K562 (cell line): Measurements from ENCODE around the gene PIK3R1. TPM values are rescaled to one million over a fixed set of nuclear protein-coding genes. Genes with fewer than 3 reads are reported as not detected.

Source experiments
- ARID1B ChIP-seq: fragments of 450-650 bp; IDR thresholded peaks from 2 replicates; pipeline ENCODE4 v1.6.1; 2016; ENCODE audit warnings: antibody characterized with exemption, mild to moderate bottlenecking, inconsistent platforms
- CHD1 ChIP-seq: fragments of 200-600 bp; sonication (generic); IDR thresholded peaks from one replicate; pipeline ENCODE4 v1.6.1; 2012; ENCODE audit warnings: mild to moderate bottlenecking, moderate library complexity, low read length, inconsistent platforms
- DPF2 ChIP-seq: fragments of 450-650 bp; IDR thresholded peaks from 2 replicates; pipeline ENCODE4 v1.6.1; 2016
- FOSL1 ChIP-seq: fragments of 200-800 bp; sonication (Bioruptor generic); conservative IDR thresholded peaks from 2 replicates; pipeline ENCODE4 v1.6.1; 2016; ENCODE audit warnings: missing genetic modification characterization, missing compliant biosample characterization
- HES1 ChIP-seq: fragments of 450-650 bp; IDR thresholded peaks from 2 replicates; pipeline ENCODE4 v1.6.1; 2016; ENCODE audit warnings: low read depth, mild to moderate bottlenecking, moderate library complexity
- KLF16 ChIP-seq: IDR thresholded peaks from 2 replicates; pipeline ENCODE4 v1.6.1; 2016; ENCODE audit warnings: antibody characterized with exemption
- MLLT1 ChIP-seq, 2 experiments: fragments of 450-650 bp; IDR thresholded peaks; 2 replicates each; pipeline ENCODE4 v1.6.1; 2016
- SMARCE1 ChIP-seq: fragments of 450-650 bp; IDR thresholded peaks from 2 replicates; pipeline ENCODE4 v1.7.1; 2016; ENCODE audit warnings: mild to moderate bottlenecking
- TCF3 ChIP-seq: sonication (generic); formaldehyde crosslinking; IDR thresholded peaks from 2 replicates; pipeline ENCODE4 v1.4.0; 2020; ENCODE audit warnings: mild to moderate bottlenecking, missing genetic modification reagents
- ZHX1 ChIP-seq: fragments of 150-350 bp; conservative IDR thresholded peaks from 2 replicates; pipeline ENCODE4 v1.6.1; 2014; ENCODE audit warnings: low read length
- ZNF318 ChIP-seq, 2 experiments: fragments of 450-650 bp; IDR thresholded peaks; 2 replicates each; pipeline ENCODE4 v1.6.1; 2016; ENCODE audit warnings: mild to moderate bottlenecking in 2 of 2, borderline replicate concordance in 1 of 2, low read depth in 1 of 2, moderate library complexity in 1 of 2
- polyA plus RNA-seq, 8 experiments: library from polyadenylated mRNA; depleted of rRNA in 4 of 8; stranded (reverse) in 5 of 8; unstranded in 3 of 8; fragments of >200 nt; fragmentation: Nextera tagmentation in 2 of 8; fragmentation: Illumina TruSeq in 1 of 8; extraction: Ambion mirVana in 2 of 8; extraction: Trizol in 1 of 8; gene quantifications; 2 replicates each; pipeline versions ENCODE4 v1.2.1 to v1.2.3, GENCODE V29; 2011 to 2014; ENCODE audit warnings: inconsistent platforms in 1 of 8, missing spikeins in 1 of 8
- total RNA-seq, 7 experiments: library from RNA; depleted of rRNA in 6 of 7; stranded (reverse); fragments of >200 nt in 6 of 7; fragmentation: Illumina TruSeq in 2 of 7; extraction: Trizol in 2 of 7; gene quantifications; 2 replicates each; pipeline versions ENCODE4 v1.2.1 to v1.2.3, GENCODE V29; 2011 to 2021; ENCODE audit warnings: low replicate concordance in 1 of 7

PIK3R1 gene
- total and polyA plus RNA-seq, 9 of the 15 experiments (the other 6 are each of a cell fraction or from before 2014, with no cell fraction given) = 1.1 to 9.7 (median 4.8) TPM

GRCh38 chr5:68331192-68332079 lies 115.9 kb downstream of the PIK3R1 start (continued):
- peak in 1 of 2 experiments; percentile 79; a peak in 1 of 4 replicates for TF ChIP-seq ZNF318 (IDR thresholded peaks at IDR 0.05; ENCODE audit: borderline replicate concordance in 1 of 2, low read depth in 1 of 2)
- 0 out of 2 replicates have a peak, but pooled peaks have one; percentile 43 for TF ChIP-seq TCF3
- TF ChIP-seq HES1 = no peak
- TF ChIP-seq FOSL1 (tag) = peak; percentile 78
- TF ChIP-seq CHD1 = no peak
- 0 out of 2 replicates have a peak, but pooled peaks have one; percentile 36 for TF ChIP-seq ARID1B
- TF ChIP-seq DPF2 = peak; percentile 27; the same call in 1 of the 2 replicates
- TF ChIP-seq MLLT1 (IDR thresholded peaks at IDR 0.05) = peak in 1 of 2 experiments; percentile 85; a peak in 2 of 4 replicates
- TF ChIP-seq ZHX1 = no peak
- peak; percentile 40; the same call in 1 of the 2 replicates for TF ChIP-seq SMARCE1
- TF ChIP-seq KLF16 = no peak
